ENCODE data around the gene ACYP2.

Gene ACYP2

DNA sequence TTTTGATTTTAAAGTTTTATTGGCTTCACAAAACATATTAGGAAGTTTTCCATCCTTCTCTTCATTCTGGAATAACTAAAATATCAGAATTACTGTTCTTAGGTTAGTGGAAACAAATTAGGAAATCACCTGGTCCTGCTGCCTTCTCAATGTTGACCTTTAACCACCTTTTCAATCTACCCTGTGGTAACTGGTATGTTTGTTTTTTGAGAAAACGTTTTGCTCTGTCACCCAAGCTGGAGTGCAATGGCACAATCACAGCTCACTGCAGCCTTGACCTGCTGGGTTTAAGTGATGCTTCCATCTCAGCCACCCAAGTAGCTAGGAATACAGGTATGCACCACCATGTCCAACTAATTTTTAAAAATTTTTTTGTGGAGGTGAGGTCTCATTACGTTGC is 28.4 kb downstream of the ACYP2 start:
- ChIA-PET CTCF (no interaction called here), POLR2A (no interaction called here)
- Histone ChIP-seq H3K27ac (ENCODE audit: insufficient read depth in 1 of 2, low read depth in 1 of 2, low read length in 2 of 2, poor library complexity in 1 of 2, severe bottlenecking in 2 of 2) (no peak overlapping the region), H3K4me1 (ENCODE audit: control extremely low read depth in 1 of 4, control insufficient read depth in 4 of 4, insufficient read depth in 4 of 4, low read length in 3 of 4) (no peaks in the 10 kb centered on the region), H3K27me3 (replicated peaks in 2 of 5; ENCODE audit: control insufficient read depth in 4 of 5, insufficient read depth in 5 of 5, low read length in 4 of 5) (no peaks in the 10 kb centered on the region), H3K9me3 (ENCODE audit: control extremely low read depth in 1 of 5, control insufficient read depth in 4 of 5, insufficient read depth in 2 of 5, low read depth in 1 of 5, low read length in 4 of 5) (no peaks in the 10 kb centered on the region), H3K4me3 (ENCODE audit: control insufficient read depth in 1 of 7, extremely low read depth in 1 of 7, insufficient read depth in 4 of 7, low read depth in 2 of 7, low read length in 6 of 7) (no peak overlapping the region), H3K36me3 (ENCODE audit: control insufficient read depth in 4 of 4, insufficient read depth in 4 of 4, low read length in 3 of 4) (no peaks in the 10 kb centered on the region)
- DNase-seq = no peak
- 91% methylated on average over 2 of the region's 2 CpGs for WGBS (ENCODE audit: insufficient coverage)

DNA sequence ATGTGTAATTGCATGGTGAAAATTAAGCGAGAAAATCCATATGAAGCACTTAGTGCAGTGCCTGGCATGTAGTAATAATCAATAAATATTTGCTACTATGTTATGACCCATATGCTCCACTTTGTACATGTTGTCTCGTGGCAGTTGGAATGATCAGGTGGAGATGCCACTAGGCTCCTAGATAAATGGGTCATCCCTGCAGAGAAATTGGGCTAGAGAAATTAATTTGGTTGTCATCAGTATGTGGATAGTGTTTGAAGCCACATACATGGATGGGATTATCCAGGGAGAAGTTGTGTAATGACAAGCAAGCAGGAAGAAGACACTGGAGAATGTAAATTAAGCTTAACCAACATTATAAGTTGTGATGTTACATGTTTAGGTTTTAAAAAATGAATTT is 33.0 kb downstream of the ACYP2 start:
- no peak for DNase-seq
- H3K27ac ChIP-seq (ENCODE audit: insufficient read depth in 1 of 2, low read depth in 1 of 2, low read length in 2 of 2, poor library complexity in 1 of 2, severe bottlenecking in 2 of 2) = no peak overlapping the region
- no peak overlapping the region for H3K4me3 ChIP-seq (ENCODE audit: control insufficient read depth in 1 of 7, extremely low read depth in 1 of 7, insufficient read depth in 4 of 7, low read depth in 2 of 7, low read length in 6 of 7)
- no peaks in the 10 kb centered on the region for H3K27me3 ChIP-seq (replicated peaks in 2 of 5; ENCODE audit: control insufficient read depth in 4 of 5, insufficient read depth in 5 of 5, low read length in 4 of 5)
- WGBS (ENCODE audit: insufficient coverage) = 100% methylated on average over 1 of the region's 2 CpGs
- ChIA-PET CTCF (no interaction called here), POLR2A (no interaction called here)
- peaks cover 0 to 3% (median 0%) of the 10 kb centered on the region in 4 experiments for H3K36me3 ChIP-seq (ENCODE audit: control insufficient read depth in 4 of 4, insufficient read depth in 4 of 4, low read length in 3 of 4)
- H3K4me1 ChIP-seq (ENCODE audit: control extremely low read depth in 1 of 4, control insufficient read depth in 4 of 4, insufficient read depth in 4 of 4, low read length in 3 of 4) = no peaks in the 10 kb centered on the region
- H3K9me3 ChIP-seq (ENCODE audit: control extremely low read depth in 1 of 5, control insufficient read depth in 4 of 5, insufficient read depth in 2 of 5, low read depth in 1 of 5, low read length in 4 of 5) = peaks cover 0 to 4% (median 0%) of the 10 kb centered on the region in 5 experiments

DNA sequence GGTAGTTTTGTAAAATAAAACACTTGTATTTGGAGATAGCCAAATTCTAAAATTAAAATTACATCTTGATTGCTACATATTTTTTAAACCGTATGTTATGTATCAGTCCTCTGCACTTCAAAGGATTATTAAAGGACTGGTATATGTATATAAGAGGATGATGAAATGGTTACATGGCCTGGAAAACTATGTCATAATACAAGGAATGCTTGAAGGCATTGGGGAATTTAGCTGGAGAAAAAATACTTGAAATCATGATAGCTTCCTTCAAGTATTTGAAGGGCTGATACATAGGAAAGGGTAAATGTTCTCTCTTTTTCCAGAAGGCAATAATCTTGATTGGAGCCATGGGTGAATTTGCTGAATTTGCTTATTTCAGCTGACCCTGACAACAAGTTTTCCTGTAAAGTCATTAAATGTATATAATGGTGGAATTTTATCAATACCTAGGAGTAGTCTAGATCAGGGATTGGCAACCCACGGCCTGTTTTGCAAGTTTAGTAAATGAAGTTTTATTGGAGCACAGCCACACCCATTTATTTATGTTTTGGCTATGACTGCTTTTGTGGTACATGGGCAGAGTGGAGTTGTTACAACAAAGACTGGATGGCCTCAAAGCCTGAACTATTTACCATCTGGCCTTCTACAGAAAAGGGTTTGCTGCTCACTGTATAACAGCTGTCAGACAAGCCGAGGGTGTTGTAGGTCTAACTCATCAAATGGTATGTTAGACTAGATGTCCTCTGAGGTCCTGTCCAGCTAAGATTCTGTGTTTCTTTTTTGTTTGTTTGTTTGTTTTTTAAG is 34.4 kb downstream of the ACYP2 start:
- ChIA-PET CTCF (no interaction called here), POLR2A (no interaction called here)
- Histone ChIP-seq H3K36me3 (ENCODE audit: control insufficient read depth in 4 of 4, insufficient read depth in 4 of 4, low read length in 3 of 4) (peaks cover 0 to 3% (median 0%) of the 10 kb centered on the region in 4 experiments), H3K27ac (ENCODE audit: insufficient read depth in 1 of 2, low read depth in 1 of 2, low read length in 2 of 2, poor library complexity in 1 of 2, severe bottlenecking in 2 of 2) (no peak overlapping the region), H3K27me3 (replicated peaks in 2 of 5; ENCODE audit: control insufficient read depth in 4 of 5, insufficient read depth in 5 of 5, low read length in 4 of 5) (no peaks in the 10 kb centered on the region), H3K9me3 (ENCODE audit: control extremely low read depth in 1 of 5, control insufficient read depth in 4 of 5, insufficient read depth in 2 of 5, low read depth in 1 of 5, low read length in 4 of 5) (peaks cover 0 to 4% (median 0%) of the 10 kb centered on the region in 5 experiments), H3K4me3 (ENCODE audit: control insufficient read depth in 1 of 7, extremely low read depth in 1 of 7, insufficient read depth in 4 of 7, low read depth in 2 of 7, low read length in 6 of 7) (no peak overlapping the region), H3K4me1 (ENCODE audit: control extremely low read depth in 1 of 4, control insufficient read depth in 4 of 4, insufficient read depth in 4 of 4, low read length in 3 of 4) (no peaks in the 10 kb centered on the region)
- WGBS (ENCODE audit: insufficient coverage) = 100% methylated on average over 1 of the region's 3 CpGs
- no peak for DNase-seq

DNA sequence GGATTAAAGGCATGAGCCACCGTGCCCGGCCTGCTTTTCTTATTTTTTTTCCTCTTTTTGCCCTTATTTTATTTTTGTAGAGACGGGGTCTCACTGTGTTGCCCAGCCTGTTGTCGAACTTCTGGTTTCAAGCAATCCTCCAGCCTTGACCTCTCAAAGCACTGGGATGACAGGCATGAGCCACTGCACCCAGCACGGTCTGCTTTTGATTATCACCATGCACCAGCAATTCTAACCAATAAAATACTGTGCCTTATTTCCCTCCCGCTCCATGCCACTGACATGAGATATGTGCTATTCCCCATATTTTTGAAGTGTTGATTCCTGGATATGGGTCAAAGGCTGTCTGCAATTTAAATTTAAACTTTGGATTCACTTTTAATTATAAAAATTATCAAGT is 42.9 kb downstream of the ACYP2 start:
- DNase-seq = no peak
- Histone ChIP-seq H3K36me3 (ENCODE audit: control insufficient read depth in 4 of 4, insufficient read depth in 4 of 4, low read length in 3 of 4) (peaks cover 0 to 6% (median 2%) of the 10 kb centered on the region in 4 experiments), H3K9me3 (ENCODE audit: control extremely low read depth in 1 of 5, control insufficient read depth in 4 of 5, insufficient read depth in 2 of 5, low read depth in 1 of 5, low read length in 4 of 5) (peaks cover 0 to 3% (median 1%) of the 10 kb centered on the region in 5 experiments), H3K4me1 (ENCODE audit: control extremely low read depth in 1 of 4, control insufficient read depth in 4 of 4, insufficient read depth in 4 of 4, low read length in 3 of 4) (no peaks in the 10 kb centered on the region), H3K27ac (ENCODE audit: insufficient read depth in 1 of 2, low read depth in 1 of 2, low read length in 2 of 2, poor library complexity in 1 of 2, severe bottlenecking in 2 of 2) (no peak overlapping the region), H3K4me3 (ENCODE audit: control insufficient read depth in 1 of 7, extremely low read depth in 1 of 7, insufficient read depth in 4 of 7, low read depth in 2 of 7, low read length in 6 of 7) (no peak overlapping the region), H3K27me3 (replicated peaks in 2 of 5; ENCODE audit: control insufficient read depth in 4 of 5, insufficient read depth in 5 of 5, low read length in 4 of 5) (no peaks in the 10 kb centered on the region)
- CTCF ChIA-PET = no interaction called here
- 96% methylated on average over 5 of the region's 6 CpGs for WGBS (ENCODE audit: insufficient coverage)
- POLR2A ChIA-PET = no interaction called here

DNA sequence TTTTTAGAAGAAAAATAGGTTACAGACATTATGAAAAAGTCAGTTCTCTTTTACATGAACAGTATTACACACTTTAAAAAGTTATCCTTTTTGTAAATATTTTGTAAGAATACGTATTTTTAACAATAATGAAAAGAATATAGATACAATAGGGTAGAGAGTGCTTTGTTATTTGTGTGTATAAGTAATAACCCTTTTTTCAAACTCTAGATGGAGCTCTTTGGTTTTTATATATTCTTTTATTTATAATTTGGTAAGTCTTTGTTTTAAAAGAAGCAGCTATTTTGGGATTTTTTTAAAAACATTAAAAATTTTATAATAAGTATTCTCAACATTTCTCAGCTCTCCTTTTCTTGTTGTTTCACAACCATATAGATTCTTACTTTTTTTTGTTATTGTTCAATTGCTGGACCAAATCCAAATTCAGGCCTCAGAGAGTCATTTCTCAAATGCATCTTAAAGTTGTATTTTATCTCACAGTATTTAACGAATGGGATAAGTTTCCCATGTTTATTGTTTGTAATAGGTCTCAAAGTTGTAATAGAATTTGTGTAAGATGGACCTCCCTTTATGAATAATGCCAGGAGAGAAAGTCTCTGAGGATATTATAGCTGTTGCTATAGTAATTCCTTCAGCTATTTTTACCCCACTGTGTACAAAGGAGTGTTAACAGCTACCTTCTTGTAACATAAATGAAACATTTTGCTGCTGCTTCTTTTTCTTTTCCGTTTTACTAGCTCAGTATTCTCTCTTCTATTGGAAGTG is 46.4 kb downstream of the ACYP2 start:
- DNase-seq = peak in 1 of 3 donors; percentile 4
- Histone ChIP-seq H3K27me3 (replicated peaks in 2 of 5; ENCODE audit: control insufficient read depth in 4 of 5, insufficient read depth in 5 of 5, low read length in 4 of 5) (no peaks in the 10 kb centered on the region), H3K9me3 (ENCODE audit: control extremely low read depth in 1 of 5, control insufficient read depth in 4 of 5, insufficient read depth in 2 of 5, low read depth in 1 of 5, low read length in 4 of 5) (no peaks in the 10 kb centered on the region), H3K4me1 (ENCODE audit: control extremely low read depth in 1 of 4, control insufficient read depth in 4 of 4, insufficient read depth in 4 of 4, low read length in 3 of 4) (no peaks in the 10 kb centered on the region), H3K4me3 (ENCODE audit: control insufficient read depth in 1 of 7, extremely low read depth in 1 of 7, insufficient read depth in 4 of 7, low read depth in 2 of 7, low read length in 6 of 7) (no peak overlapping the region), H3K36me3 (ENCODE audit: control insufficient read depth in 4 of 4, insufficient read depth in 4 of 4, low read length in 3 of 4) (peaks cover 0 to 2% (median 0%) of the 10 kb centered on the region in 4 experiments), H3K27ac (ENCODE audit: insufficient read depth in 1 of 2, low read depth in 1 of 2, low read length in 2 of 2, poor library complexity in 1 of 2, severe bottlenecking in 2 of 2) (no peak overlapping the region)
- 100% methylated on average over 1 of the region's 3 CpGs for WGBS (ENCODE audit: insufficient coverage)
- POLR2A ChIA-PET = interaction anchor here (0.6 to 0.9 kb wide), 2 partner anchors 35 to 362 kb away, joined by 3 to 4 read pairs; no protein-coding TSS in a partner anchor
- CTCF ChIA-PET = interaction anchor here (0.6 to 1.1 kb wide), 6 partner anchors 9 to 1040 kb away, joined by 3 to 5 read pairs (median 3); no protein-coding TSS in a partner anchor

DNA sequence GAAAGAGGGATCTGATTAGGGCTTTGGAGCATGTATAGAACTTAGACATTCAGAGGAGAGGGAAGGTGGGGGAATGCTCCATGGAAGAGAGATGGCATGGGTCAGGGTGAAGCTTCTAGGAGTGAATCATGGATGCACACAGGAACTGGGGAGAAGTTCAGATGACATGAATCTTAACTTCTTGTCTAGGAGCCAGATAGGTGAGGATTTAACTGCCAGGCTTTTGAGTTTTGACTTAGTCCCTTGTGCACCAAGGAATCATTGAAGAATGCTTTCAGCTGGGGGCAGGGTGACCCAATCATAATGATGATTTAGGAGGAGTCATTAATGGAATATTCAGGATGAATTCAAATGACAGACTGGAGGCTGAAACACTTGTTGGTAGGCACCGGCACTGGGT is 48.7 kb downstream of the ACYP2 start:
- Histone ChIP-seq H3K4me3 (ENCODE audit: control insufficient read depth in 1 of 7, extremely low read depth in 1 of 7, insufficient read depth in 4 of 7, low read depth in 2 of 7, low read length in 6 of 7) (no peak overlapping the region), H3K9me3 (ENCODE audit: control extremely low read depth in 1 of 5, control insufficient read depth in 4 of 5, insufficient read depth in 2 of 5, low read depth in 1 of 5, low read length in 4 of 5) (no peaks in the 10 kb centered on the region), H3K4me1 (ENCODE audit: control extremely low read depth in 1 of 4, control insufficient read depth in 4 of 4, insufficient read depth in 4 of 4, low read length in 3 of 4) (no peaks in the 10 kb centered on the region), H3K36me3 (ENCODE audit: control insufficient read depth in 4 of 4, insufficient read depth in 4 of 4, low read length in 3 of 4) (peaks cover 0 to 2% (median 0%) of the 10 kb centered on the region in 4 experiments), H3K27ac (ENCODE audit: insufficient read depth in 1 of 2, low read depth in 1 of 2, low read length in 2 of 2, poor library complexity in 1 of 2, severe bottlenecking in 2 of 2) (no peak overlapping the region), H3K27me3 (replicated peaks in 2 of 5; ENCODE audit: control insufficient read depth in 4 of 5, insufficient read depth in 5 of 5, low read length in 4 of 5) (no peaks in the 10 kb centered on the region)
- POLR2A ChIA-PET = no interaction called here
- no peak for DNase-seq
- CTCF ChIA-PET = no interaction called here
- no CpG with 5 or more reads among the region's 1 CpG for WGBS (ENCODE audit: insufficient coverage)
